ENCODE data around the gene MAP1LC3B.

The MAP1LC3B gene

DNA sequence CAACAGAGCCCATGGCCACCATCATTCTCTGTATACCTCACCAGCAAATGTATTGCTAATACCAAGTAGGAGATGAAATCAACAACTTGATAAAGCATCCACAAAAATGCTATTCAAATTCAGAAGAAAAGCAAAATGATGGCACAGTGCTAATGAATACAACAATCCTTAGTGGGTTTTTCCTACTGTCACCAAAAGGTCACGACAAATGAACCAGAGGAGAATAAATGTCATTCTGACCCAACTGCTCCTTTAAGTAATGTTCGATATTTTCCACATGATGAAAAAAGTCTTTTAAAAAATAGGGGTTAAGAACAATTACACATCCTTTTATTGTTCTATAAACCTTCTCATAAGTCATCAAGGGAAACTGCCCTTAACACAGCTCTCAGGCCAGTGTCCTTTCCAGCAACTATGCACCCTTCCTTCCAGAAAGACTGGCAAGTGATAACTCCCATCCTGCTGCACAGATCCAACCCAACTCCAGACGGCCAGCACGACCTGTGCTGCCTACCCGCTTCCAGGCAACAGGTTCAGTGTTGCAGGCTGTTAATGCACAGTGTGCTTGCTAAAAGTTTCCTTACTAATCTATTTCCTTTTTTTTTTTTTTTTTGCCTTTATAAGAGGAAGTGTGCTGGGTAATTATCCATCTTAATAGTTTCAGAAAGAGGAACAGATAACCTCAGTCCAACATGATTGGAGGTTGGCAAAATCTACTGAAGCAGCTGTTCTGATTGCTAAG, 23.9 kb upstream of the MAP1LC3B start:
- Mint-ChIP-seq H3K36me3 (ENCODE audit: low read depth) (peaks cover 4% of the 10 kb centered on the region), H3K27ac (no peak overlapping the region), H3K27me3 (ENCODE audit: low read depth) (no peaks in the 10 kb centered on the region), H3K4me1 (peaks cover 15% of the 10 kb centered on the region), H3K4me3 (no peak overlapping the region), H3K9me3 (no peaks in the 10 kb centered on the region)
- TF ChIP-seq CTCF (IDR thresholded peaks at IDR 0.05; ENCODE audit: unreplicated experiment in 3 of 3): no peak

DNA sequence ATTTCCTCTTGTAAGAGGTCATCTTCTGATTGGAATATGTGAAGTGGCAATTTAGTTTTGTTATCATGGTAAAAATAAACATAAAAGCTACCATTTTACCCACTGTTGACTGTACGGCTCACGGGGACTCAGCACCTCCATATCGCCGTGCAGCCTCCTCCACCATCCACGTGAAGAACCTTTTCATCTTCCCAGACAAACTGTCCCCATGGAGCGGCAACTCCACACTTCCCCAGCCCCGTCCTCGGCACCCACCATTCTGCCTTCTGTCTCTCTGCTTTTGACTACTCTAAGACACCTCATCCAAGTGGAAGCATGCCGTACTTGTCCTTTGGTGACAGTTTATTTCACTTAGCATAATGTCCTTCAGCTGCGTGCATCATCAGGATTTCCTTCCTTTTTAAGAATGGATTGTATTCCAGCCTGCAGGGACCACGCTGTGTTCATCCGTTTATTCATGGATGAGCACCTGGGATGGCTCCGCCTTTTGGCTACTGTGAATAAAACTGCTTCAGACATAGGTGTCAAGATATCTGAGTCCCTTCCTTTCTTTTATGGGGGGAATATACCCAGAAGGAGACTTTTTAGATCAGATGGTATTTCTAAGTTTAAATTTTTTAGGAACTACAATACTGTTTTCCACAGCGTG, 22.9 kb upstream of the MAP1LC3B start:
- Mint-ChIP-seq H3K4me3 (no peak overlapping the region), H3K27ac (no peak overlapping the region), H3K27me3 (ENCODE audit: low read depth) (no peaks in the 10 kb centered on the region), H3K36me3 (ENCODE audit: low read depth) (no peaks in the 10 kb centered on the region), H3K9me3 (no peaks in the 10 kb centered on the region), H3K4me1 (peaks cover 10% of the 10 kb centered on the region)
- no peak for TF ChIP-seq CTCF (IDR thresholded peaks at IDR 0.05; ENCODE audit: unreplicated experiment in 3 of 3)

DNA sequence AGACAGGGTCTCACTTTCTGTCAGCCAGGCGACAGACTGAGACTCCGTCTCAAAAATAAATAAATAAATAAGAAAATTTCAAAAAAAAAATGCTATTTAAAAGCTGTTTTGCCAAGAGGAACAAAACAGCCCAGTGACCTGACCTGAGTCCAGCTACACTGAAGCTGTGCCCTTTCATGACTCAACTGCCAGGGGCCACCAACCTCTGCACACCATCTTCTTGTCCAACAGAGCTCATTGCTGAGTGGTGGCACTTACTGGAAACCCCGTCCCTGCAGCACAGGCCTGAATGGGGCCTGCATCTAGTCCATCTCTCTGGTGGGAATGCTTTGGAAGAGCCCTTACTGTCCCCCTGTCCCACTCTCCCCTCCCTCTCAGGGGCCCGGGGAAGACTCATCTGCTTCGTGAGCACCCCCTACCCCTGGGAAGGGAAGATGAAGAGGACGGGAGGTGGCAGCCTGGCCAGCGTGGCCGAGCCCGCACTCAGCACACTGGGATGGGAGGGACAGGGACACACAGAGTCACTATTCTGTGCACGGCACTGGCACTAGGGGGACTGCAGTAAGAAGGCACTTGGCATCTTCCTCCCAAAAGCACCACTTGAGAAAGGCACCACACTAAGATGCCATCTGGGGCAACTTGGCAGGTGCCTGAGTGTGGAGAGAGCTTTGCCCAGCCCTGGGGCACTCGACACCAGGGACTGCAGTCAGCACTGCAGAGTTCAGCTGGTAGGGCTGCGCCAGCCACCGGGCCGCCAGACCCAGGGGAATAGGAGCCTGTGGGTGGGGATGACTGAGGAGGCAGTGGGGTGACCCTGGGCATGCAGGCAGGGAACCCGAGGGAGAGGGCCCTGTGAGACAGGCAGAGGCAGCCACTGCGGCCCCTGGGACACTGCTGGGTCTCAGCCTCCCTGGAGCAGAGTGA, 22.1 kb upstream of the MAP1LC3B start:
- no peaks in the 10 kb centered on the region for H3K9me3 Mint-ChIP-seq
- TF ChIP-seq CTCF (IDR thresholded peaks at IDR 0.05; ENCODE audit: unreplicated experiment in 3 of 3): no peak
- H3K27me3 Mint-ChIP-seq (ENCODE audit: low read depth): no peaks in the 10 kb centered on the region
- H3K27ac Mint-ChIP-seq: no peak overlapping the region
- H3K36me3 Mint-ChIP-seq (ENCODE audit: low read depth): no peaks in the 10 kb centered on the region
- H3K4me1 Mint-ChIP-seq: peaks cover 10% of the 10 kb centered on the region
- no peak overlapping the region for H3K4me3 Mint-ChIP-seq

- H3K4me3 Mint-ChIP-seq: no peak overlapping the region
- H3K27ac Mint-ChIP-seq: peak overlapping the region in 1 of 3 experiments; percentile 13
- TF ChIP-seq CTCF (IDR thresholded peaks at IDR 0.05; ENCODE audit: unreplicated experiment in 3 of 3): no peak
- no peaks in the 10 kb centered on the region for H3K36me3 Mint-ChIP-seq (ENCODE audit: low read depth)
- no peaks in the 10 kb centered on the region for H3K27me3 Mint-ChIP-seq (ENCODE audit: low read depth)
- peaks cover 18% of the 10 kb centered on the region for H3K4me1 Mint-ChIP-seq
- H3K9me3 Mint-ChIP-seq: no peaks in the 10 kb centered on the region
These were observed 20.8 kb upstream of the MAP1LC3B start for GRCh38 chr16:87371261-87371866.

DNA sequence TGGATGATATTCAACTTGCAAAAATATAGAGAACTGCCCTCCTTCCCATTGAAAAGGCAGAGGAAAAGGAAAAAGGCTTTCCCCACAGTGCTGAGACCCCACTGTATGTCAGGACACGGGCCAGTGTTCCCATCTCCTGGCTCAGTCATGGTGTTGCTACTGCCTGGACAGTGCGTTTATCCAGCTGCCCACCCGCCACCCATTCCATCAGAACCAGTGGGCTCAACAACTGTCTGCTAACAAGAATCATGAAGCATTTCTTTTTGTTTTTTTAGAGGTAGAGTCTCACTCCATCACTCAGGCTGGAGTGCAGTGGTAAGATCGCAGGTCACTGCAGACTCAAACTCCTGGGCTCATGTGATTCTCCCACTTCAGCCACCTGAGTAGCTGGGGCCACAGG, 19.8 kb upstream of the MAP1LC3B start:
- H3K36me3 Mint-ChIP-seq (ENCODE audit: low read depth): peaks cover 6% of the 10 kb centered on the region
- no peak overlapping the region for H3K4me3 Mint-ChIP-seq
- H3K9me3 Mint-ChIP-seq: no peaks in the 10 kb centered on the region
- no peaks in the 10 kb centered on the region for H3K27me3 Mint-ChIP-seq (ENCODE audit: low read depth)
- peaks cover 18% of the 10 kb centered on the region for H3K4me1 Mint-ChIP-seq
- no peak overlapping the region for H3K27ac Mint-ChIP-seq
- no peak for TF ChIP-seq CTCF (IDR thresholded peaks at IDR 0.05; ENCODE audit: unreplicated experiment in 3 of 3)

All from nephron (organoid).